ENCODE results near the gene C1orf35.

The C1orf35 gene

DNA sequence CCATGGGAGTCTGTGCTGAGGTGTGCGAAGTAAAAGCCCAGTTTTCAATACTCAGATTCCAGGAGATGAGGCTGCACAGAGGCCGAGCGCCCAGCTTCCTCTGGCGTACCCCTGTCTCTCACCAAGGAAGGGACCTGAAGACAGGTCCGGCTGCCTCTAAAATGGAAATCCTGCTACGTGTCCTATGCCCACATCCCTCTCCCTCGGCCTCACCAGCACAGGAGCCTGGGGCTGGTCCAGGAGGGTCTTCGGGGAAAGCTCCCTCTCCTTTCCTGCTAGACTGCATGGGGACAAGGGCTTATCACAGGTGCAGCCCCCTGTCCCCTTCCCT is 5.6 kb upstream of the C1orf35 start:
- no peak for TF ChIP-seq ZNF274 (IDR thresholded peaks at IDR 0.05; ENCODE audit: low read depth, low read length)
- peak overlapping the region; percentile 88 for H3K4me3 ChIP-seq (ENCODE audit: low read length)

DNA sequence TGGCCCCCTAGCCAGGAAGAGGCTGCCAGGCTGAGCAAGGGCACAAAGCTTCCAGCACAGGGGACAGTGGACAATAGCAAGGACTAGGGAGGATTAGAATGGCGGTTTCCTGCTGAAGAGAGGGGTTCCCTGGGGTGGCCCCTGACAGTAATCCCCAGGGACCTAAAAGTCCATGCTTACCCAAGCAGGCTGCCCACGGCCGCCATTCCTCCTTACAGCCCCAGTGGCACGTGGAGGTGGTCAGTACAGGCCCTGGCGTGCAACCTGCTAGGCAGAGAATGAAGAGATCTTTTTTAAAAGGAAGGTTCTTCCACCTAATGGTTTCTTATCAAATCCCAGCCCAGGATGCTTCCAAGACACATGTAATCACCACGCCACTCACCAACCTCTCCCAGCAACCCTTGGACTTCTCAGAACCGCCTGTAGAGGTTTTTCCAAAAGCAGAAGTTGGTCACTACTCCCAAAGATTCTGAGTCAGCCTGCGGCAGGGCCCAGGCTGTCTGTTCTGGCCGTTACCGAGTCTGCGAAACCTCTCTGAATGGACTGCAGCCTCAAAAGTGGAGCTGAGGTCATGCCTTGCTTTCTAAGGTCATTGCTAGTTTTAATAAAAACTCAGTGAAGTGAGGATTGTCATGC is 5.0 kb upstream of the C1orf35 start:
- no peak for TF ChIP-seq ZNF274 (IDR thresholded peaks at IDR 0.05; ENCODE audit: low read depth, low read length)
- H3K4me3 ChIP-seq (ENCODE audit: low read length), result peak overlapping the region; percentile 88

DNA sequence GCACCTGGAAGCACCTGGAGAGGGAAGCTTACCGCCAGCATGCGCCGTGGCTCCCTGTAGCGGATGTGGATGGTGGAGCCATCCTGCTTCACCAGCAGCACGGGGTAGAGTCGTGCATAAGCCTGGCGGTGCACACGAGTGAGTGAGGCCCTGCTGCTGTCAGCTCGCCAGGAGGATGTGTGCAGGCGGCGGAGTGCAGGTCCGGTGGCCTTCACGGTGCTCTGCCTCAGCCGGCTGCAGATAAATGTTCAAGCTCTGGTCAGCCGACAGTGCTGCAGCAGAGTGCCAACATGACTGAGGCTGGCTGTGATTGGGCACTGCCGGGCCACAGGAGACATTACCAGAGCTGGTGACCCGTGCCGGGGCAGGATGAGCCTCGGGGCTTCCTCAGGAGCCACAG is 4.5 kb upstream of the C1orf35 start:
- H3K4me3 ChIP-seq (ENCODE audit: low read length), result no peak overlapping the region
- TF ChIP-seq ZNF274 (IDR thresholded peaks at IDR 0.05; ENCODE audit: low read depth, low read length), result no peak

DNA sequence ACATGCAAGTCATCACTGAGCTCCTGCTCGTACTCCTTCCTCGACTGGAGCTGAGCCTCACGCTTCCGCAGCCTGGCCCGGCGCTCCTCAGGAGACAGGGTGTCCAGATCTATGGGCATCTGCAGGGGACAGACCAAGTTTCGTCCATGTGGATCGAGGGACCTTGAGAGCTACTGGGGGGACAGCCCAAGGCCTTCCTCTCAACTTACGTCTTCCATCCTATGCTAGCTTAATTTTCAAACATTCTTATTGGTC is 3.6 kb upstream of the C1orf35 start:
- no peak for TF ChIP-seq ZNF274 (IDR thresholded peaks at IDR 0.05; ENCODE audit: low read depth, low read length)
- no peak overlapping the region for H3K4me3 ChIP-seq (ENCODE audit: low read length)

DNA sequence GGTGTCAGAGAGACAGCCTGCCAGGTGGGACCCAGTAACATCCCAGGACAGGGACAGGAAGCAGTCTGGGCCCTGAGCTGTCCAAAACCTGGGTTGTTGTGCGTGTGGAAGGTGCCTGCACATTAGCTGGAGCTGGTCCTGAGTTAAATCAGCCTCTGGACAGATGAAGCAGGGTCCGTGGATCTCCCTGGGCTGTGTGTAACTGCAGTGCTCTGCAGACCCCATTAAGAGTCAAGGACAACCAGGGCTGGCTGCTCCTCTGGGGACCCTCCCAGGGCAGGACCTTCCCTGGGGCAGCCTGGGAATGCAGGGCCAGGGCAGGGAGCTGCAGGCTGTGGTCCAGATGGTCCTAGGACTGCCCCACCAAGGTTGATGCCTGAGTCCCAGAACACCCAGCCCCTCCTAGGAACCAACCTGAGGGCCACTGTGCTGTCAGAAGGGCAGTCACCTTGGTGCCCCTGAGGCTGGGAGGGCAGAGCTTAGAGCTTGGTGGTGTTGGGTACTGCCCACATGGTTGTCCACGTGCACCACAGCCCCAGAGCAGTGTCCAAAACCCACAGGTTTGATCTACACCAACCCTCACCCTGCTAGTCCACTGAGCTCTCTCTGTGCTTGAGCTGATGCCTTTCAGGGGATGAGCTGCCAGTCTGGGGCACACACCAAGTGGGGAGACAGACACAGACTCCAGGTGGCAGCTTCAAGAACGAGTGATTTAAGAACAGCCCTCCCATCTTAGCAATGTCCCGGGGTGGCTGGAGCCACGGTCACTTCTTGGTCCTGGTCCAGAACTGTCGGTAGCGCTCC is 3.1 kb upstream of the C1orf35 start:
- no peak overlapping the region for H3K4me3 ChIP-seq (ENCODE audit: low read length)
- TF ChIP-seq ZNF274 (IDR thresholded peaks at IDR 0.05; ENCODE audit: low read depth, low read length), result no peak

DNA sequence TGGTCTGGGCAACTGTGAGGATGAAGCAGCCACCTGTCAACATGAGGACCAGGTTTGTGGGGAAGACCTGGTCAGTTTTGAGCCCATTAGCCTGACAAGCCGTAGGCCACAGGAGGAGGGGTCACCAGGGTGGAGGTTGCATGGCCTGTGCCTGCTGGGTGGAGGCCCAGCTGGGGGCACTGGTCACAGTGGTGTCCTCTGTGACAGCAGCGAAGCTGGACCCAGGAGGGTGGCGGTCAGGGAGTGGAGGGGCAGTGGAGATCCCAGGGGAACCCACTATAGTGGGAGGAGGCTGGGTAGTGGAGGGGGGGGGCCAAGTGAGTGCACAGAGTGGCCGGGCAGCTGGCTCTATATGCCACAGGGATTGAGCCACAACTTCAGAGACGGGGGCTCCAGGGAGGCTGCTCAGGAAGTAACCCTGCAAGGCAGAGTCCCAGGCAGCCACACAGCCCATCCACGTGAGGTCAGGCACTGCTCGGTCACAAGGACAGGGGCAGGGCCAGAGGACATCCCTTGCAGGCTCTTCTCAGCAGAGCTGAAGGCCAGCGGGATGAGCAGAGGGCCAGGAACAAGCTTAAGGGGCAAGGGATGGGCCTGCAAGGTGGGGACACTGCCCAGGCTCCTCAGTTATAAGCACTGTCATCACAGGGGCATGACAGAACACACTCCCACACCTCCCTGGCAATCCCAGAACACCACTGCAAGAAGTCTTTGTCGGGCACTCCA is 2.3 kb upstream of the C1orf35 start:
- no peak overlapping the region for H3K4me3 ChIP-seq (ENCODE audit: low read length)
- no peak for TF ChIP-seq ZNF274 (IDR thresholded peaks at IDR 0.05; ENCODE audit: low read depth, low read length)

DNA sequence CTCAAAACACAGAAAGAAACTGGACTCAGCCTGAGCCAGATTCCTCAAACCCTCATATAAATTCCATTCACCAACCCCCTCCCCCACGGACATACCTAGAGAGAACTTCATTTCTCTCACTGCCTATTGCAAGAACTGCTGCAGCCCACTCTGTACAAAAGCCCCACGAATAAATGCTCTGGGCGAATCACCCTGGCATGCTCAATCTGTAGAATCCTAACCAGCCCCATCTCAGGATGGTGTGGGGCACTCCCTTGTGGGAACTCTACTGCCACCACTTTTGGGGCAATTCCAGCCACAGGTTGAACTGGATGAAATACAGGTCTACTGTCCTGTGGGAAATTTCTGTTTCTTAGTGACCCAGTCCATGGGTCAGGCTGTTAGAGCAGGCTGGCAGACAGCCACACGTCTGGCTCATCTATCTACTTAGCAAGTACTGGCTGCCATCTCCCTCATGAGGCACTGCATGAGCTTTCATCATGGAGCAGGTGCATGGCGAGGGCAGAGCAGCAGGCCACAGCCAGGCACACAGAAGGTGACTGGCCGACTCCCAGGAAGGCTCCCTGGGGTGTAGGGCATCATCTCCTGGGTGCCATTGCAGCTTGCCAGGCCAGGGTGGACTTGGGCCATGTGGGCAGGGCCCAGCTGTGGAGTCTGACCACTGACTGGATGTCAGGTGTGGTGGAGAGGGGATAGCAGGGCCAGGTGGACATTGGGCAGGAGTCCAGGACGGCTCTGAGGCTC is 1.6 kb upstream of the C1orf35 start:
- no peak for TF ChIP-seq ZNF274 (IDR thresholded peaks at IDR 0.05; ENCODE audit: low read depth, low read length)
- peak overlapping the region; percentile 91; the same call in 1 of the 2 replicates for H3K4me3 ChIP-seq (ENCODE audit: low read length)

DNA sequence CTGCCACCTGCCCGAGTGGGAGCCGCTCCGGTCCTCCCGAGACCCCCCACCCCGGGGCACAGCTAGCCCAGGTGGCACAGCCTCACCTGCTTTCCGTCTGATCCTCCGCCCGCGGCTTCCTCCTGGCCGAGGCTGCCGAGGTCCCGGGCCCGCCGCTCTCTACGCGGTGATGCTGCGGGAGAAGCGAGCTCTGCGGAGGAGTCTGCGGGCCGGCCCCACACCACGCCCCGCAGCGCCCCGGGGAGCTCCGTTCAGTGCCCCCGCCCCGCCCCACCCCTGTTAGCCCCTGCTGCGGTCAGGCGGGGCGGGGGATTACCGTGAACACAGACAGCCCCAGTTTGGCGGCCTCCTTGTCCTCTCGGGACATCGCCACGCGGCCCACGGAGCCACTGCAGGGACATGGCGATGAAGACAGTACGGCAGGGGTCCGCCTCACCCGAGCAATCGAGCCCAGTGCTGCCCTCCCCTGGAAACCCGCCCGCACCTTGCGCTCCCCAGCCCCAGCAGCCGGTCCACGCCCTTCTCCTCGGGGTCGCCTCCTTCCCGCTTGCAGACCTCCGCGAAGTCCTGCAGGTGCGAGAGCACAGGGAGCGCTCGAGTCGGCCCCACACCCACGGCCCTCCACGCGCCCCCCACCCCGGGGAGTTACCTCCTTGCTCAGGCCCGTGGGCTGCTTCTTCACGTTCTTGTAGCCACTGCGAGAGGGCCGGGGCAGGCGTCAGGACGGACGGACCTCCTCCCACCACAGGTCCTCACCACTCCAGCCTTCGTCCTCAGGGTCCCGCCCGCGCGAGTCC is 933 bp downstream of the C1orf35 start:
- H3K4me3 ChIP-seq (ENCODE audit: low read length), result peak overlapping the region; percentile 91
- TF ChIP-seq ZNF274 (IDR thresholded peaks at IDR 0.05; ENCODE audit: low read depth, low read length), result no peak

DNA sequence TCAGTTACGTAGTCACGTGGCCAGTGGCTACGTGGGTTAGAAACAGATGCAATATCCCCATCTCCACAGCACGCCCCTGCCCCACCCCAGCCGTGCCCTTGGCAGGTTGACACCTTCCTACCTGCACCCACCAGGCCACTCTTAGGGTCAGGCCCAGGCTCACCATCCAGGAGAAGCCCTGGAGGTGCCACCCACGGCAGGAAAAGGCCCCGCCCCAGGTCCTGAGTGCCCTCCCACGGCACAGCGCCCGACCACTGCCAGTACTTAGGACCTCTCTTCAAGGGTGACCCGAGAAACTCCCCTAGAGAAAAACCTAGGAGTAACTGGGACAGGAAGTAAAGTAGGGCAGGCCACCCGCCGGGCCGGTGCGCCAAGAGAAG is 1.5 kb downstream of the C1orf35 start:
- peak overlapping the region; percentile 91; the same call in 1 of the 2 replicates for H3K4me3 ChIP-seq (ENCODE audit: low read length)

DNA sequence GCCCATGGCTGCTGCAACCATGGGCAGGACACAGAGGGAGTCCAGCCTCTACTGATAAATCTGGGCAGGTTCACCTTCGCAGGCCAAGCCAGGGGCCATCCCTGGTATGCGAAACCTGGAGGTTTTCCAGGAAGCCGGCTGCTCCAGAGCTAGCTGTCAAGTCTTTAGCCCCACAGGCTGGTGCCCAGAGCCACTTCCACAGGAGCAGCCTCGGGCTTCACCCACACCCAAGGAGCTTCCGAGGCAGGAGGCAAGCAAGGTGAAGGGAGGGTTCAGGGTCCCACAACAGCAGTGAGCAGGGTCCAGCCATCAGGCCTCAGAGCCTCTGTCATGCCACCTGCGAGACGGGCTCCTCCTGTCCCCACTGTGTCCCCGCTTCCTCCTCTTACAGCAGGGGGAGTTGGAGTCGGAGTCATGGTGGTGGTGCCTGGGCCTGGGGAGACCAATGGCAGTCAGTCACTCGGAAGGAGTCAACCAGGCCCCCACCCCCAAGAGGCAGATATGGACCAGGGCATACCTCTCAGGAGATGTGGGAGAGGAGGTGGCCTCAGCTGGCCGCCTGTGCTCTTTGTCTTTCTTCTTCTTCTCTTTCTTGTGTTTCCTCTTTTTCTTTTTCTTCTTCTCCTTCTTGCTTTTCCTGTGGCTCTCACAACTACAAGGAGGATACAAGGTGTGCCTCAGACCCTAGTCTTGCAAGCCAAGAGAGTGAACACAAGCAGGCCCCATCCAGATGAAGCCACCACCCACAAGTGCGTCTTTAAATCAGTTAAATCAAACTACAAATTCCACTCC is 2.1 kb downstream of the C1orf35 start:
- H3K4me3 ChIP-seq (ENCODE audit: low read length), result no peak overlapping the region
- TF ChIP-seq ZNF274 (IDR thresholded peaks at IDR 0.05; ENCODE audit: low read depth, low read length), result no peak

More for the DNA sequence above, 1.5 kb downstream of the C1orf35 start:
- TF ChIP-seq ZNF274 (IDR thresholded peaks at IDR 0.05; ENCODE audit: low read depth, low read length), result no peak

DNA sequence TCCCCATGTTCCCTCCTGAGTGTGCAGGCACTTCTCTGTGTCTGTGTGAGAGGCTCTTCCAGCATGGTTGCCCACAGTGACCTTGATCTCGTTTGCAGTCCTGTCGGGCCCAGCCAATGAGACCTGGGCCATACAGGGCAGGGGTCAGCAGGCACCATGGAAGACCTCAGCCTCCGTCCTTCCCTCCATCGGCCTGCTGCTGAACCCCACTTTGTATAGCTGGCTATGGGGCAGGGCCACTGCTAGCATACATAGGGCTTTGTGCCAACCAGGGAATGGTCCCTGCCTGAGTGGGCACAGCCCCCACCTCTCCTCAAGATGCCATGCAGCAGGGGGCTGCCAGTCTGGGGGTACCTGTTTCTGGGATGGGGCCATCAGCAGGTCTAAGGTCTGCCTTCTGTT is 3.8 kb downstream of the C1orf35 start:
- no peak for TF ChIP-seq ZNF274 (IDR thresholded peaks at IDR 0.05; ENCODE audit: low read depth, low read length)
- H3K4me3 ChIP-seq (ENCODE audit: low read length), result no peak overlapping the region

DNA sequence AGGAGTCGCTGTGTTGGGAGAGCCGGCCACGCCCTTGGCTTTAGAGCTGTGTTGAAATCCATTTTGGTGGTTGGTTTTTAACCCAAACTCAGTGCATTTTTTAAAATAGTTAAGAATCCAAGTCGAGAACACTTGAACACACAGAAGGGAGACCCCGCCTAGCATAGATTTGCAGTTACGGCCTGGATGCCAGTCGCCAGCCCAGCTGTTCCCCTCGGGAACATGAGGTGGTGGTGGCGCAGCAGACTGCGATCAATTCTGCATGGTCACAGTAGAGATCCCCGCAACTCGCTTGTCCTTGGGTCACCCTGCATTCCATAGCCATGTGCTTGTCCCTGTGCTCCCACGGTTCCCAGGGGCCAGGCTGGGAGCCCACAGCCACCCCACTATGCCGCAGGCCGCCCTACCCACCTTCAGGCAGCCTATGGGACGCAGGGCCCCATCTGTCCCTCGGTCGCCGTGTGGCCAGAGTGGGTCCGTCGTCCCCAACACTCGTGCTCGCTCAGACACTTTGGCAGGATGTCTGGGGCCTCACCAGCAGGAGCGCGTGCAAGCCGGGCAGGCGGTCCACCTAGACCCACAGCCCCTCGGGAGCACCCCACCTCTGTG is 4.7 kb downstream of the C1orf35 start:
- no peak for TF ChIP-seq ZNF274 (IDR thresholded peaks at IDR 0.05; ENCODE audit: low read depth, low read length)
- H3K4me3 ChIP-seq (ENCODE audit: low read length), result no peak overlapping the region
